Calu3 (cell line): ENCODE measurements around the gene NCLN. TPM values are rescaled to one million over a fixed set of nuclear protein-coding genes. Genes with fewer than 3 reads are reported as not detected.
"Not testable (repeated sequence)": the region's sequence is repeated elsewhere in the genome, so short reads cannot be mapped to it uniquely, and the experiment has no call there.

Source experiments
- BruUV-seq: library from RNA; stranded (reverse); fragments of 400-500 nt; replicated peaks from 2 replicates; lab custom pipeline; 2021; lab: Mats Ljungman, UMichigan
- CTCF ChIA-PET: fragments of 300-600 bp; sonication (Branson Sonifier 250); formaldehyde crosslinking; loops from one replicate; lab custom pipeline; 2022; ENCODE audit warnings: antibody characterized with exemption; lab: Charles Lee
- DNase-seq: peaks from one replicate; pipeline ENCODE4 v3.0.0; 2022
- H3K27ac Mint-ChIP-seq: one replicate; pipeline ENCODE4 v1.8.0; 2022; ENCODE audit warnings: mixed read lengths; ENCODE audit not compliant: unreplicated experiment
- H3K27me3 Mint-ChIP-seq: one replicate; pipeline ENCODE4 v1.8.0; 2022; ENCODE audit warnings: mixed read lengths; ENCODE audit not compliant: unreplicated experiment
- H3K36me3 Mint-ChIP-seq: one replicate; pipeline ENCODE4 v1.8.0; 2022; ENCODE audit warnings: mild to moderate bottlenecking, moderate library complexity, mixed read lengths; ENCODE audit not compliant: insufficient read depth, unreplicated experiment
- H3K4me1 Mint-ChIP-seq: one replicate; pipeline ENCODE4 v1.8.0; 2022; ENCODE audit warnings: mild to moderate bottlenecking, low read depth, mixed read lengths; ENCODE audit not compliant: unreplicated experiment
- H3K4me3 Mint-ChIP-seq: one replicate; pipeline ENCODE4 v1.8.0; 2022; ENCODE audit warnings: mild to moderate bottlenecking, low read depth, moderate library complexity, mixed read lengths; ENCODE audit not compliant: unreplicated experiment
- H3K9me3 Mint-ChIP-seq: one replicate; pipeline ENCODE4 v1.8.0; 2022; ENCODE audit warnings: low read depth, mixed read lengths; ENCODE audit not compliant: unreplicated experiment
- intact Hi-C: fragments of 100-400 bp; cut with micrococcal nuclease; formaldehyde crosslinking; loops from one replicate; pipeline ENCODE4 v1.10.0; 2022; ENCODE audit not compliant: unreplicated experiment
- total RNA-seq: library from RNA; stranded (reverse); gene quantifications from 2 replicates; pipeline ENCODE4 v1.2.3, GENCODE V29; 2022
- TF ChIP-seq, protein P1 (sequence below): fragments of 200-600 bp; IDR thresholded peaks from one replicate; pipeline ENCODE4 v1.8.0; 2022; ENCODE audit warnings: antibody characterized with exemption; ENCODE audit not compliant: unreplicated experiment

NCLN gene
- total RNA-seq, 1 experiment from 2014 or later: 79.6 TPM

DNA sequence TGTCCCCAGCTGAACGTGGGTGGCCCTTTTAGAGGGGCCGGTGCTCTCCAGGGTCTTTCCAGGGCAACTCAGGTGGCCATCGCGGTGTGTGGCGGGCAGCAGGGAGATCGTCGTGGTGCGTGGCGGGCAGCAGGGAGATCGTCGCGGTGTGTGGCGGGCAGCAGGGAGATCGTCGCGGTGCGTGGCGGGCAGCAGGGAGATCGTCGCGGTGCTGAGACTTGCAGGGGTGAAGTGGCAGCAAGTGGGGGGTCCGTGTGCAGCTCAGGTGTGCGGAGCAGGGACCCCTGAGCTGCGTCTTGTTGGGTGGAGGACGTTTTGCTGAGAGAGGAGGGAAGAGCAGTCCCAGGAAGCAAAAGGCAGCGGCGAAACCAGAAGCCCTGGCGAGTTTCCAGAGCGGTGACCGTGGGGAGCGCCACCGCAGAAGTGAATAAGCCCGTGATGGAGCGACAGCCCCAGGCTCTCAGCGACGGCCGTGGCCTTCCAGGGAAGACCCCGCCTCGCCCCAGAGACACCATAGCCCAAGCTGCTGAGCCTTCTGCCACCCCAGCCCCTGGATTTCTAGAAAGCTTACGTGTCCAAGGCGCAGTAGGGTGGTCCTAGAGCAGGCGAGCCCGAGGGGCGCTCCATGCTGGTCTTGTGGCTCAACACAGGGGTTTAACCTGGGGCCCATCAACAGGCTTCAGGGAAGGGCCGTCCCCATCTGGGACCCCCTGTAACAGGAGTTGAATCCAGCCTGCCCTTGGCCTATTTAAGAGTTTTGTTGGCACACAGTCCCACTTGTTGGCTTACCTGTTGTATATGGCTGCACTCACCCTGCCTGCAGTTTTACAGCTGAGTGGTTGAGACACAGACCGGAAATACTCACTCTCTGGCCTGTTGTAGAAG, 5.4 kb downstream of the NCLN start:
- H3K4me3 Mint-ChIP-seq: no peak overlapping the region
- BruUV-seq: no TSS peak
- CTCF ChIA-PET: no interaction called here
- no peak overlapping the region for H3K27ac Mint-ChIP-seq
- H3K27me3 Mint-ChIP-seq: no peaks in the 10 kb centered on the region
- H3K9me3 Mint-ChIP-seq: no peaks in the 10 kb centered on the region
- intact Hi-C loops: no loop called here
- TF ChIP-seq, protein P1, sequence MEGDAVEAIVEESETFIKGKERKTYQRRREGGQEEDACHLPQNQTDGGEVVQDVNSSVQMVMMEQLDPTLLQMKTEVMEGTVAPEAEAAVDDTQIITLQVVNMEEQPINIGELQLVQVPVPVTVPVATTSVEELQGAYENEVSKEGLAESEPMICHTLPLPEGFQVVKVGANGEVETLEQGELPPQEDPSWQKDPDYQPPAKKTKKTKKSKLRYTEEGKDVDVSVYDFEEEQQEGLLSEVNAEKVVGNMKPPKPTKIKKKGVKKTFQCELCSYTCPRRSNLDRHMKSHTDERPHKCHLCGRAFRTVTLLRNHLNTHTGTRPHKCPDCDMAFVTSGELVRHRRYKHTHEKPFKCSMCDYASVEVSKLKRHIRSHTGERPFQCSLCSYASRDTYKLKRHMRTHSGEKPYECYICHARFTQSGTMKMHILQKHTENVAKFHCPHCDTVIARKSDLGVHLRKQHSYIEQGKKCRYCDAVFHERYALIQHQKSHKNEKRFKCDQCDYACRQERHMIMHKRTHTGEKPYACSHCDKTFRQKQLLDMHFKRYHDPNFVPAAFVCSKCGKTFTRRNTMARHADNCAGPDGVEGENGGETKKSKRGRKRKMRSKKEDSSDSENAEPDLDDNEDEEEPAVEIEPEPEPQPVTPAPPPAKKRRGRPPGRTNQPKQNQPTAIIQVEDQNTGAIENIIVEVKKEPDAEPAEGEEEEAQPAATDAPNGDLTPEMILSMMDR: no peak
- no peak for DNase-seq
- peaks cover 17% of the 10 kb centered on the region for H3K4me1 Mint-ChIP-seq
- peaks cover 12% of the 10 kb centered on the region for H3K36me3 Mint-ChIP-seq

DNA sequence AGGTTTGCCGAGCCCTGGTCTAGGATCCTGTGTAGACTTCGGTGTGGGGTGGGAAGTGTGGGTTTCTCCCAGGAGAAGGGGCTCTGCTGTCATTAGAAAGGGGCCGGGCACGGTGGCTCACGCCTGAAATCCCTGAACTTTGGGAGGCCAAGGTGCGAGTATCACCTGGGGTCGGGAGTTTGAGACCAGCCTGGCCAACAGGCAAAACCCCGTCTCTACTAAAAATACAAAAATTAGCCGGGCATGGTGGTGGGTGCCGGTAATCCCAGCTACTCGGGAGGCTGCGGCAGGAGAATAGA, 6.0 kb downstream of the NCLN start:
- peaks cover 15% of the 10 kb centered on the region for H3K4me1 Mint-ChIP-seq
- H3K27ac Mint-ChIP-seq, H3K9me3 Mint-ChIP-seq, CTCF ChIA-PET, H3K27me3 Mint-ChIP-seq, H3K36me3 Mint-ChIP-seq, BruUV-seq, intact Hi-C loops, H3K4me3 Mint-ChIP-seq, DNase-seq: not testable (repeated sequence)

DNA sequence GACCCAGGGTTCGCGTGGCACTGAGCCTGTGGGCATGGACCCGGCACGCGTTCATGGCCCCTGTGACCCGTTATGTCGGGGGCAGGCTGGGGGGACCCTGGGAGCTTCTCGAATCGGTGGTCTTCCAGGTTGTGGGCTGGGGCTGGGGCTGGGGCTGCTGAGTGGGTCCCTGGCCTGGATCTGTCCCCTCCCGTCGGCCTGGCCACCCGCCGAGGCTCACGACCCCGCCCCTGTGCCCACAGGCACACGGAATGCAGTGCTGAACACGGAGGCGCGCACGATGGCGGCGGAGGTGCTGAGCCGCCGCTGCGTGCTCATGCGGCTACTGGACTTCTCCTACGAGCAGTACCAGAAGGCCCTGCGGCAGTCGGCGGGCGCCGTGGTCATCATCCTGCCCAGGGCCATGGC, 6.5 kb downstream of the NCLN start:
- intact Hi-C loops: no loop called here
- no peak for DNase-seq
- peaks cover 2% of the 10 kb centered on the region for H3K36me3 Mint-ChIP-seq
- no peak overlapping the region for H3K27ac Mint-ChIP-seq
- H3K4me1 Mint-ChIP-seq: peaks cover 10% of the 10 kb centered on the region
- H3K9me3 Mint-ChIP-seq: no peaks in the 10 kb centered on the region
- TF ChIP-seq, protein P1: no peak
- BruUV-seq: no TSS peak
- CTCF ChIA-PET: no interaction called here
- no peak overlapping the region for H3K4me3 Mint-ChIP-seq
- no peaks in the 10 kb centered on the region for H3K27me3 Mint-ChIP-seq

DNA sequence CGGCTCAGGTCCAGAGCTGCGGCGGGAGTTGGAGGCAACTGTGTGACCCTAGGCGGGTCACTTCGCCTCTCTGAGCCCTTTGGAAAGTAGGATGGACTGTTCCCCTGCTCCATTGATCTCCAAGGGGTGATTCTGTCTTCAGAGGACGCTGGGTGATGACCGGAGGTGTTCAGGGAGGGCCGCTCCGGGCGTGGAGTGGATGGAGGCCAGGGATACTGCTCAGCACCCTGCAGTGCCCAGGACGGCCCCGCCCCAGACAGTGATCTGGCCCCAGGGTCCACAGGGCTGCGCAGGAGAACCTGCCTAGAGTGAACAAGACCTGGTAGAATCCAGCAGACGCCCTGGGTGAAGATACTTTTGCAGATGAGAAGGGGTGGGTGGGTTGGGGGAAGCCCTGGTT, 7.0 kb downstream of the NCLN start:
- TF ChIP-seq, protein P1: no peak
- H3K27ac Mint-ChIP-seq: no peak overlapping the region
- peaks cover 8% of the 10 kb centered on the region for H3K4me1 Mint-ChIP-seq
- no peak for DNase-seq
- no peaks in the 10 kb centered on the region for H3K27me3 Mint-ChIP-seq
- CTCF ChIA-PET: no interaction called here
- intact Hi-C loops: no loop called here
- H3K36me3 Mint-ChIP-seq: no peaks in the 10 kb centered on the region
- no peaks in the 10 kb centered on the region for H3K9me3 Mint-ChIP-seq
- no peak overlapping the region for H3K4me3 Mint-ChIP-seq
- BruUV-seq: no TSS peak
